HCT116 (cell line): ENCODE results near the gene SLC1A4. TPM values are rescaled to one million over a fixed set of nuclear protein-coding genes. Genes with fewer than 3 reads are reported as not detected.

ENCODE experiments used
- ATAC-seq: fragments of 200-7000 bp; cut with Tn5 transposase; 2 replicates; pipeline ENCODE4 v1.9.1; 2020; ENCODE audit warnings: mild to moderate bottlenecking, moderate library complexity
- BruUV-seq: library from RNA; stranded (reverse); fragments of 400-500 nt; replicated peaks from 2 replicates; lab custom pipeline; 2021; lab: Mats Ljungman, UMichigan
- CTCF ChIA-PET: fragments of 300-600 bp; sonication (Branson Sonifier 250); formaldehyde crosslinking; loops from one replicate; lab custom pipeline; 2021; ENCODE audit warnings: antibody characterized with exemption; lab: Charles Lee
- POLR2A ChIA-PET: fragments of 300-600, 350-600 bp; sonication (Branson Sonifier 250); formaldehyde crosslinking; loops from one replicate; lab custom pipeline; 2021; ENCODE audit warnings: antibody characterized with exemption; lab: Charles Lee
- RAD21 ChIA-PET, 2 experiments: fragments of 300-600 bp; sonication (Branson Sonifier 250); formaldehyde crosslinking; loops; one replicate each; lab custom pipeline; 2023; ENCODE audit warnings: low total read pairs in 2 of 2; ENCODE audit not compliant: uncharacterized antibody in 2 of 2, unreplicated experiment in 2 of 2, low non-redundant PET in 1 of 2; lab: Charles Lee
- DNase-seq: peaks from one replicate; pipeline ENCODE4 v3.0.0-alpha.2; 2010; ENCODE audit warnings: low read depth, low spot score
- H2AFZ ChIP-seq: fragments of 200-600 bp; shearing (Covaris generic), sonication (generic); 2 replicates; pipeline ENCODE4 v1.6.1; 2017; ENCODE audit warnings: low read depth, mixed run types, mixed read lengths, antibody characterized with exemption, low read length; ENCODE audit not compliant: poor library complexity, severe bottlenecking
- H3K27ac ChIP-seq: 2 replicates; pipeline ENCODE4 v1.5.1; 2012; ENCODE audit warnings: low read depth, low read length
- H3K27me3 ChIP-seq: fragments of 200-600 bp; sonication (generic); 2 replicates; pipeline ENCODE4 v1.6.1; 2016; ENCODE audit warnings: mixed run types, low read length, mixed read lengths; ENCODE audit not compliant: insufficient read depth
- H3K36me3 ChIP-seq, 2 experiments: fragments of 200-500 bp in 1 of 2; fragments of 200-600 bp in 1 of 2; sonication (Bioruptor generic) in 1 of 2; sonication (generic) in 1 of 2; 2 replicates each; pipeline versions ENCODE4 v1.5.1 to v1.6.1; 2014 to 2016; ENCODE audit warnings: low read length in 2 of 2, inconsistent platforms in 1 of 2, mixed read lengths in 1 of 2, mixed run types in 1 of 2; ENCODE audit not compliant: insufficient read depth in 2 of 2, control insufficient read depth in 1 of 2
- H3K4me1 ChIP-seq, 2 experiments: fragments of 200-600 bp in 1 of 2; sonication (generic) in 1 of 2; 2 replicates each; pipeline versions ENCODE4 v1.5.1 to v1.6.1; 2012 to 2017; ENCODE audit warnings: low read length in 2 of 2, inconsistent platforms in 1 of 2, mild to moderate bottlenecking in 1 of 2, mixed read lengths in 1 of 2, mixed run types in 1 of 2, moderate library complexity in 1 of 2; ENCODE audit not compliant: insufficient read depth in 2 of 2, control insufficient read depth in 1 of 2
- H3K4me2 ChIP-seq: fragments of 200-600 bp; sonication (generic); 2 replicates; pipeline ENCODE4 v1.6.1; 2017; ENCODE audit warnings: mixed run types, low read length, mixed read lengths
- H3K4me3 ChIP-seq, 2 experiments: fragments of 200-600 bp in 1 of 2; sonication (generic) in 1 of 2; replicated peaks in 1 of 2; 2 replicates each; pipeline ENCODE4 v1.5.1; 2011 to 2016; ENCODE audit warnings: low read length in 2 of 2, control low read depth in 1 of 2, low read depth in 1 of 2, mild to moderate bottlenecking in 1 of 2, mixed read lengths in 1 of 2, mixed run types in 1 of 2
- H3K79me2 ChIP-seq: fragments of 200-600 bp; sonication (generic); 2 replicates; pipeline ENCODE4 v1.6.1; 2017; ENCODE audit warnings: mild to moderate bottlenecking, mixed run types, low read length, moderate library complexity, mixed read lengths; ENCODE audit not compliant: insufficient read depth
- H3K9ac ChIP-seq: fragments of 200-600 bp; sonication (generic); 2 replicates; pipeline ENCODE4 v1.6.1; 2016; ENCODE audit warnings: low read length, mixed read lengths
- H3K9me2 ChIP-seq: fragments of 200-600 bp; sonication (generic), shearing (Covaris generic); 2 replicates; pipeline ENCODE4 v1.6.1; 2017; ENCODE audit warnings: mixed run types, mild to moderate bottlenecking, moderate library complexity; ENCODE audit not compliant: insufficient read depth
- H3K9me3 ChIP-seq, 2 experiments: fragments of 200-500 bp in 1 of 2; fragments of 200-600 bp in 1 of 2; sonication (Bioruptor generic) in 1 of 2; sonication (generic) in 1 of 2; 2 replicates each; pipeline ENCODE4 v1.6.1; 2014 to 2017; ENCODE audit warnings: low read length in 2 of 2, mixed read lengths in 2 of 2, inconsistent platforms in 1 of 2, low read depth in 1 of 2, mild to moderate bottlenecking in 1 of 2, mixed run types in 1 of 2, moderate library complexity in 1 of 2; ENCODE audit not compliant: control insufficient read depth in 1 of 2, insufficient read depth in 1 of 2
- H4K20me1 ChIP-seq: fragments of 200-600 bp; sonication (generic), shearing (Covaris generic); 2 replicates; pipeline ENCODE4 v1.6.1; 2017; ENCODE audit warnings: mixed run types, mild to moderate bottlenecking, moderate library complexity; ENCODE audit not compliant: insufficient read depth
- CBX3 ChIP-seq: IDR thresholded peaks from 2 replicates; pipeline ENCODE4 v1.6.1; 2012; ENCODE audit warnings: low read depth
- CEBPB ChIP-seq: IDR thresholded peaks from 2 replicates; pipeline ENCODE4 v1.6.1; 2012; ENCODE audit warnings: low read depth
- EGR1 ChIP-seq: IDR thresholded peaks from 2 replicates; pipeline ENCODE4 v1.6.1; 2012; ENCODE audit warnings: low read depth
- ELF1 ChIP-seq: IDR thresholded peaks from 2 replicates; pipeline ENCODE4 v1.6.1; 2012; ENCODE audit warnings: low read depth, borderline replicate concordance
- EZH2 ChIP-seq: fragments of 200-600 bp; sonication (generic); IDR thresholded peaks from 2 replicates; pipeline ENCODE4 v1.6.1; 2017; ENCODE audit warnings: antibody characterized with exemption, mixed run types
- JUND ChIP-seq: IDR thresholded peaks from 2 replicates; pipeline ENCODE4 v1.6.1; 2012
- MAX ChIP-seq: IDR thresholded peaks from 2 replicates; pipeline ENCODE4 v1.6.1; 2012
- POLR2A ChIP-seq: IDR thresholded peaks from 2 replicates; pipeline ENCODE4 v1.7.0; 2011; ENCODE audit warnings: borderline replicate concordance; ENCODE audit not compliant: insufficient read depth, insufficient read length; ENCODE audit errors: extremely low read depth
- POLR2AphosphoS5 ChIP-seq: IDR thresholded peaks from 2 replicates; pipeline ENCODE4 v1.6.1; 2011; ENCODE audit warnings: mild to moderate bottlenecking, low read depth, low read length, moderate library complexity
- RAD21 ChIP-seq: IDR thresholded peaks from 2 replicates; pipeline ENCODE4 v1.6.1; 2012; ENCODE audit warnings: low read depth, mild to moderate bottlenecking
- SP1 ChIP-seq: IDR thresholded peaks from 2 replicates; pipeline ENCODE4 v1.6.1; 2012; ENCODE audit warnings: low read depth
- SRF ChIP-seq: IDR thresholded peaks from 2 replicates; pipeline ENCODE4 v1.6.1; 2012; ENCODE audit warnings: low read depth
- TCF7L2 ChIP-seq: IDR thresholded peaks from 2 replicates; pipeline ENCODE4 v1.7.0; 2011; ENCODE audit warnings: borderline replicate concordance, inconsistent platforms; ENCODE audit not compliant: insufficient read depth, insufficient read length; ENCODE audit errors: extremely low read depth
- YY1 ChIP-seq: IDR thresholded peaks from 2 replicates; pipeline ENCODE4 v1.6.1; 2011; ENCODE audit warnings: low read length, low read depth, moderate library complexity, mild to moderate bottlenecking; ENCODE audit not compliant: insufficient replicate concordance; ENCODE audit errors: extremely low read depth
- ZBTB33 ChIP-seq: IDR thresholded peaks from 2 replicates; pipeline ENCODE4 v1.6.1; 2011; ENCODE audit warnings: mild to moderate bottlenecking, low read length, moderate library complexity; ENCODE audit not compliant: insufficient replicate concordance; ENCODE audit errors: extremely low read depth
- ZNF274 ChIP-seq: fragments of 200-500 bp; sonication (Bioruptor generic); IDR thresholded peaks from 2 replicates; pipeline ENCODE4 v1.6.1; 2014; ENCODE audit warnings: mild to moderate bottlenecking, low read depth, low read length, inconsistent platforms
- intact Hi-C: fragments of 100-400 bp; cut with micrococcal nuclease; formaldehyde crosslinking; loops from 2 replicates; pipeline ENCODE4 v1.10.0; 2022
- total RNA-seq: library from RNA; stranded (reverse); gene quantifications from one replicate; pipeline ENCODE4 v1.2.1, GENCODE V29; 2021; ENCODE audit not compliant: unreplicated experiment
- TF ChIP-seq, protein P1 (sequence below): IDR thresholded peaks from 2 replicates; pipeline ENCODE4 v1.6.1; 2012; ENCODE audit warnings: low read depth
- TF ChIP-seq, protein P2 (sequence below), 3 experiments: fragments of 200-600 bp in 1 of 3; sonication (generic) in 1 of 3; IDR thresholded peaks in 2 of 3; conservative IDR thresholded peaks in 1 of 3; 2 replicates each; pipeline ENCODE4 v1.5.1; 2012 to 2017; ENCODE audit warnings: low read depth in 2 of 3, low read length in 2 of 3, antibody characterized with exemption in 1 of 3, borderline replicate concordance in 1 of 3, control low read depth in 1 of 3, mild to moderate bottlenecking in 1 of 3, mixed read lengths in 1 of 3, mixed run types in 1 of 3, moderate library complexity in 1 of 3; ENCODE audit not compliant: insufficient read depth in 1 of 3
- TF ChIP-seq, protein P3 (sequence below): IDR thresholded peaks from 2 replicates; pipeline ENCODE4 v1.6.1; 2012

Gene SLC1A4
- total RNA-seq, 1 experiment from 2014 or later = 9.2 TPM

GRCh38 chr2:64982932-64983331, 6.3 kb upstream of the SLC1A4 start:
- DNase-seq = no peak
- no peaks in the 10 kb centered on the region for H3K79me2 ChIP-seq
- RAD21 ChIA-PET = no interaction called here
- no TSS peak for BruUV-seq
- no peak overlapping the region for H3K27ac ChIP-seq
- H3K9ac ChIP-seq = no peak overlapping the region
- no peaks in the 10 kb centered on the region for H3K36me3 ChIP-seq
- TF ChIP-seq POLR2A (no peak), CEBPB (no peak), JUND (no peak), SRF (no peak), SP1 (no peak), EGR1 (no peak), CBX3 (no peak), ELF1 (no peak), YY1 (no peak), POLR2AphosphoS5 (no peak), RAD21 (no peak), MAX (no peak), TCF7L2 (no peak), EZH2 (no peak), ZBTB33 (no peak), ZNF274 (no peak)
- TF ChIP-seq, protein P1, sequence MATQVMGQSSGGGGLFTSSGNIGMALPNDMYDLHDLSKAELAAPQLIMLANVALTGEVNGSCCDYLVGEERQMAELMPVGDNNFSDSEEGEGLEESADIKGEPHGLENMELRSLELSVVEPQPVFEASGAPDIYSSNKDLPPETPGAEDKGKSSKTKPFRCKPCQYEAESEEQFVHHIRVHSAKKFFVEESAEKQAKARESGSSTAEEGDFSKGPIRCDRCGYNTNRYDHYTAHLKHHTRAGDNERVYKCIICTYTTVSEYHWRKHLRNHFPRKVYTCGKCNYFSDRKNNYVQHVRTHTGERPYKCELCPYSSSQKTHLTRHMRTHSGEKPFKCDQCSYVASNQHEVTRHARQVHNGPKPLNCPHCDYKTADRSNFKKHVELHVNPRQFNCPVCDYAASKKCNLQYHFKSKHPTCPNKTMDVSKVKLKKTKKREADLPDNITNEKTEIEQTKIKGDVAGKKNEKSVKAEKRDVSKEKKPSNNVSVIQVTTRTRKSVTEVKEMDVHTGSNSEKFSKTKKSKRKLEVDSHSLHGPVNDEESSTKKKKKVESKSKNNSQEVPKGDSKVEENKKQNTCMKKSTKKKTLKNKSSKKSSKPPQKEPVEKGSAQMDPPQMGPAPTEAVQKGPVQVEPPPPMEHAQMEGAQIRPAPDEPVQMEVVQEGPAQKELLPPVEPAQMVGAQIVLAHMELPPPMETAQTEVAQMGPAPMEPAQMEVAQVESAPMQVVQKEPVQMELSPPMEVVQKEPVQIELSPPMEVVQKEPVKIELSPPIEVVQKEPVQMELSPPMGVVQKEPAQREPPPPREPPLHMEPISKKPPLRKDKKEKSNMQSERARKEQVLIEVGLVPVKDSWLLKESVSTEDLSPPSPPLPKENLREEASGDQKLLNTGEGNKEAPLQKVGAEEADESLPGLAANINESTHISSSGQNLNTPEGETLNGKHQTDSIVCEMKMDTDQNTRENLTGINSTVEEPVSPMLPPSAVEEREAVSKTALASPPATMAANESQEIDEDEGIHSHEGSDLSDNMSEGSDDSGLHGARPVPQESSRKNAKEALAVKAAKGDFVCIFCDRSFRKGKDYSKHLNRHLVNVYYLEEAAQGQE = no peak
- TF ChIP-seq, protein P2, sequence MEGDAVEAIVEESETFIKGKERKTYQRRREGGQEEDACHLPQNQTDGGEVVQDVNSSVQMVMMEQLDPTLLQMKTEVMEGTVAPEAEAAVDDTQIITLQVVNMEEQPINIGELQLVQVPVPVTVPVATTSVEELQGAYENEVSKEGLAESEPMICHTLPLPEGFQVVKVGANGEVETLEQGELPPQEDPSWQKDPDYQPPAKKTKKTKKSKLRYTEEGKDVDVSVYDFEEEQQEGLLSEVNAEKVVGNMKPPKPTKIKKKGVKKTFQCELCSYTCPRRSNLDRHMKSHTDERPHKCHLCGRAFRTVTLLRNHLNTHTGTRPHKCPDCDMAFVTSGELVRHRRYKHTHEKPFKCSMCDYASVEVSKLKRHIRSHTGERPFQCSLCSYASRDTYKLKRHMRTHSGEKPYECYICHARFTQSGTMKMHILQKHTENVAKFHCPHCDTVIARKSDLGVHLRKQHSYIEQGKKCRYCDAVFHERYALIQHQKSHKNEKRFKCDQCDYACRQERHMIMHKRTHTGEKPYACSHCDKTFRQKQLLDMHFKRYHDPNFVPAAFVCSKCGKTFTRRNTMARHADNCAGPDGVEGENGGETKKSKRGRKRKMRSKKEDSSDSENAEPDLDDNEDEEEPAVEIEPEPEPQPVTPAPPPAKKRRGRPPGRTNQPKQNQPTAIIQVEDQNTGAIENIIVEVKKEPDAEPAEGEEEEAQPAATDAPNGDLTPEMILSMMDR (IDR thresholded peaks at IDR 0.05 in 2 of 3, conservative IDR thresholded peaks at IDR 0.05 in 1 of 3; ENCODE audit: borderline replicate concordance in 1 of 3, insufficient read depth in 1 of 3, low read depth in 2 of 3, low read length in 2 of 3) = no peak
- TF ChIP-seq, protein P3, sequence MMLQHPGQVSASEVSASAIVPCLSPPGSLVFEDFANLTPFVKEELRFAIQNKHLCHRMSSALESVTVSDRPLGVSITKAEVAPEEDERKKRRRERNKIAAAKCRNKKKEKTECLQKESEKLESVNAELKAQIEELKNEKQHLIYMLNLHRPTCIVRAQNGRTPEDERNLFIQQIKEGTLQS = no peak
- TF ChIP-seq, all 23 proteins: peak for 0
- POLR2A ChIA-PET = no interaction called here
- H3K4me2 ChIP-seq = no peak overlapping the region
- H3K27me3 ChIP-seq = peaks cover 3% of the 10 kb centered on the region; the same call in 1 of the 2 replicates
- intact Hi-C loops = no loop called here
- CTCF ChIA-PET = no interaction called here
- no peaks in the 10 kb centered on the region for H3K9me2 ChIP-seq
- no peaks in the 10 kb centered on the region for H3K9me3 ChIP-seq
- peaks cover 0 to 8% of the 10 kb centered on the region in 2 experiments; a peak in 1 of 4 replicates for H3K4me1 ChIP-seq
- ATAC-seq = no peak
- H3K4me3 ChIP-seq = no peak overlapping the region
- H2AFZ ChIP-seq = no peak overlapping the region
- H4K20me1 ChIP-seq = no peaks in the 10 kb centered on the region
